GM21786 (cell line): ENCODE results near the gene TMEM163.

ENCODE experiments used
- ATAC-seq: cut with Tn5 transposase; IDR thresholded peaks from one replicate; pipeline ENCODE4 v1.9.1; 2021; ENCODE audit not compliant: unreplicated experiment

The TMEM163 gene

GRCh38 chr2:134413912-134414311 is 304.9 kb downstream of the TMEM163 start:
- no peak for ATAC-seq

DNA sequence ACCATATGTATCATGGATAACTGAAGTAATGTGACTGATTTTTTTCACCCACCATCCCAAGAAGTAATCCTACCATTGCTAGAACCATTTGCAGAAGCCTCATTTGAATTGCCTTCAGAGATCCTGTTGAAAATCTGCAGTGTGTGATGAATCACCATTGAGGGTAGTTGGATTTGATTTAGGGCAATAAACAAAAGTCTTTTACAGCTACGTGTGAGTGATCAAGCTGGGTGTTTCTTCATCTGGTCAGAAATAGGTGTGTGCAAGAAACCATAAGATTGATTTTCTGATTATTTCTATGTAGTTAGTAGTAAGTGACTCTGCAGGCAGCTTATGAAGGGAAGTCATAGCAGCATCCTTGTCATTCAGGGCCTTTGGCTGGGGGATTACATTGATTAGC is 305.4 kb downstream of the TMEM163 start:
- no peak for ATAC-seq

- ATAC-seq = no peak
Observed at GRCh38 chr2:134412639-134412999, 306.2 kb downstream of the TMEM163 start.

- peak; percentile 95 for ATAC-seq
Observed at GRCh38 chr2:134411828-134412638, 306.8 kb downstream of the TMEM163 start.

GRCh38 chr2:134411279-134411827 is 307.4 kb downstream of the TMEM163 start:
- ATAC-seq = no peak

DNA sequence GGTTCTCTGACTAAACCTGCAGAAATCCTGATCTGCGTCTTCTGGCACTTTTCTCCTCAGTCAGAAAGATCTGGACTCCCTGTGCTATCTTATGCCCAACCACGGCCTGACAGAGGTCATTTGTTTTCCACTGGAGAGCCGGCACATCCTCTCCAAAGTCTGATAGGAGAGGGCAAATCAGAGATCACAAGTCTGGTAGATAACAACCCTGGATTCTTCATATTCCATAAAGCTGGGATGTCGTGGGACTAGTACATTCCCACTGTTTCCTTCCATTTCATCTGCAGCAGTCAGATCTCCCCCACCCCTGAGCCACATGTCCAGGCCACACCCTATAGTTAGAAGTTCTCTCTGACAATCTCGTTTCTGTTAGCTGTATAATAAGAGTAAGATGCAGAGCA is 308.0 kb downstream of the TMEM163 start:
- ATAC-seq = no peak

DNA sequence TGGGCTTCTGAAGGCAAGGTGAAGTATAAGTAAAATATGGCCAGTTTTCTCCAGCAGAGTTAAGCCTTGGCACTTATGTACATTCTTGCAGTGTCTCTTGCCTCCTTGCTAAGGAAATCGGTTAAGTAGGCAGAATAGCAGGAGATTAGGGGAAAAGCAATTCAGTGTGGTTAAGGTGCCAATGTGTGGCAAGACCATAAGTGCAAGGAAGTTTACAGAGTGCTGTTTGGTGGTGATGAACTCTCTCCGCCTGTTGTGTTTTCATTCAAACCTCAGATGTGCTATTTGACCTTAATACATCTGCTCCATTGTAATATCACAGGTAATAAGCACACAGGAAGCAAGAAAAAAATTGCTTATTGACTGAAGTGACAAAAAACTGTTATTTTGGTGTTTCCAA is 308.8 kb downstream of the TMEM163 start:
- ATAC-seq = no peak

DNA sequence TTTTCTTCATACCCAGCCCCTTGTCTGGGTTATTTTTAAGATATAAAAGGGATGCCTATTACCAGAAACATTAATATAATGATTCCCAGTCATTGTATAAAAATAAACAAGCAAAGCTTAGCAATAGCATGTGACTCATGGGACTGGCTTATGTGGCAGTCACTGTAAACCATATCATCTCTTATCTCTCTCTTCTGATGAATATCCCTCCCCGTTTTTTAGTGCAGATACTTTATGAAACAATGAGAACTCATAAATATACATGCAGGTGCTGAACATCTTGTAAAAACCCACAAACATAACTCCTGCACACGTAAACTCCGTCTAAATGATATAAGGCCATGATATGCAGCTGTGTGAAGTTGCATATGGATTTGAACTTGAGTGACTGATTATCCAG is 310.0 kb downstream of the TMEM163 start:
- no peak for ATAC-seq

DNA sequence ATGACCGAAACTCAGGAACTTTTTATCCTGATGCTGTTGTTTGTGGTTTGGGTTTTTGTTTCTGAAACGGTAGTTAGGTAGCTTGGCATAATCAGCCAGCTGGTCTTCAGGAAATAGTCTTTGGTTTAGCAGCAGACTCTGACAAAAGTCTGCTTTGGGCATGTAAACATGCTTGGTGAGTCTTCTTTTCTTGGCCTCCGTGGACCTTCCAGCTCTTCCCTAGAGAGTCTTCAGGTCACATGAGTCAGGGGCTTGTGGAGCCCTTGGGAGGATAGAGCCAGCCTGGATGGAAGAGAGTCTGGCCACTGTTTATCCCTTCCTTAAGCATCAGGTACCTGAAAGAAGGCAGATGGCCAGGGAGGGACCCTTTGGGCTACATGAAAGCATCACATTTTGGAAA is 310.4 kb downstream of the TMEM163 start:
- ATAC-seq = no peak

DNA sequence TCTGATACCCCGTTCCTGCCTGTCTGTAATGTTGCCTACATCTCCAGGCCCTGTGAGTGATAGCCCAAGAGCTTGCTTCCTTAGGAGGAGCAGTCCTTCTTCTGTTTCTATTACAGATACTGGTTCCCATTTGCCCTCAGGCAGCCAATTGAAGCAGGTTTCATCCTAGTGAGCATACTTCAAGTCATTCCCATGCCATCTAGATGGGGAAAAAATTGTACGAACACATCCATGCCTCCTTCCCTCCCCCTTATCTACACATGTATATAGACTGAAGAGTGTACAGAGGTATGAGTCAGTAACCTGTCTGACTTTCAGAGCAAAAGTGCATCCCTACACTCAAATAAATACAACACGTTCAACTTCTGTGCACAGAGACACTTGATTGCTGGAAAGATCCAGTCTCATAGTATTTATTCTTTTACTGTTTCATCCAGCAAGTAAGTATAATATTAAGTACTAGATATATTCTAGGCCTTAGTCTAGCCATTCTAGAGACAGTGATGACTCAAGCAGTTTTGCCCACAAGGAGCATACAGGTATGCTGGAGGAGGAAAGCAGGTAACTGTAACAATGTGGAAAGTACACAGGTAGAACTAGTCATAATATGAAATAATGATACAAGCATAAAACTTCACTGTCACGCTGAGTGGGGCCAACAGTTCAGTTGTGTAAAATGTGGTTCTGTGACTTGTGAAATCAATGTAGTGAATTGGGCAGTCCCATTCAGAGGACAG is 311.5 kb downstream of the TMEM163 start:
- ATAC-seq = no peak

DNA sequence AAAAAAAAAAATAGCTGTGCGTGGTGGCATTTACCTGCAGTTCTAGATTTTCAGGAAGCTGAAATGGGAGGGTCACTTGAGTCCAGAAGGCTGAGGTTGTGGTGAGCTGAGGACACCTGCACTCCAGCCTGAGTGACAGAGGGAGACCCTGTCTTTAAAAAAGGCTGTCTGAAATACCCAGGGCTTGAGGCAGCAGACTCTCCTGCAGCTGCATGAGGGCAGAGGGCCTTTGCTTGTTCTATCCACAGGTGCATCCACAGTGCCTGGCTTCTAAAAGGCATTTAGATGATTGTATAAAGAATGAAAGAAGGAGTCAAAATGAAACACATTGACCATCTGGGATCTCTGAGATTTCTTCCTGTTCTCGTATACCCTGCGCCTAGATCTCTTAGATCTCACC is 312.1 kb downstream of the TMEM163 start:
- no peak for ATAC-seq

DNA sequence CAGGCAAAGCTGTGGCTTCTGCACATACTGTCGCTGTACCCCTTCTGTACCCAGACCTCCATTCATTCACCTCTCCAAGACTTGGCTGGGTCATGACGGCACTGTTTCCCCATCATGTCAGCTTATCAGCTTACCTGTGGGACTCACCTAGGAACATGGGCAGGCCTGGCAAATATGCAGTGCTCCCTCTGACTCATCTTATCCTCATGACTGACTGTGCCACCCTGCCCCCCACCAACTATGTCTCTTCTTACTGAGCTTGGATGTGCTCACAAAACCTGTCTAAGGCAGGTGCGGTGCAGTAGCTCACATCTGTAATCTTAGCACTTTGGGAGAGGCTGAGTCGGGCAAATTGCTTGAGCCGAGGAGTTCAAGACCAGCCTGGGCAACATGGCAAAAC is 312.5 kb downstream of the TMEM163 start:
- no peak for ATAC-seq
